ENCODE results near the gene LHFPL3.

LHFPL3 gene

GRCh38 chr7:104371216-104371979 lies 43.0 kb downstream of the LHFPL3 start:
- DNase-seq: no peak

DNA sequence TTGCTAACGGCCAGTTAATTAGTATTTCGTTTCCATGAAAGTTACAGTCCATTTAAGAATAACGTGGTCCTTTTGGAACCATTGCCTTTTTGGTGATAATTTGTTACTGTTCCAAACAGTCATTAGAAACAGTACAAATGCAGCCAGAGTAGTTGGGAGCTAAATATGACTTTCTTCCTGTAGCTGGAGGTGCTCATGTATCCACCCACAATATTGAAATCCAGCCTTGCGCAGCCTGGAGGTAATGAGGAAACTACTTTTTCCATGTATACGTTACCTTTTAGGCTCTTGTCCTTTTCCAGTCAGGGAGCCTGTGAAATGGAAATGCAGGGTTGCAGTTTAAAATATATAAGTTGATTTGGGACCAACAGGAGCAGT lies 43.6 kb downstream of the LHFPL3 start:
- DNase-seq: no peak

DNA sequence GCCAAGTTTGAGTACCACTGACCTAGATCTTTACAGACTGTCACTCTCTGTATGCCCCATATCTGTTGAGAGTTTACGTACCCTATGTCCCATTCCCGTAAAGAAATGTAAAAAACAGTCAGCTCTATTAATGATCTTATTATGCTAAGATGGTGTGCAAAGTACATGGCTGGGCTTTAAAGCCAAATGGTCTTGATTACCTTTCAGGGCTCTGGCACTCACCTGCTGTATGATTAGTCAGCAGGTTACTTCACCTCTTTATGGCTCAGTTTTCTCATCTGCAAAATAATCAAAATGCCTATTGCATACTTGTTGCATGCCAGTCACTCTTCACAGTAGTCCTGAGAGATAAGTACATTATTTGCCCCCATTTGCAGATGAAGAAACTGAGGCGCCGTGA lies 54.2 kb downstream of the LHFPL3 start:
- no peak for DNase-seq

DNA sequence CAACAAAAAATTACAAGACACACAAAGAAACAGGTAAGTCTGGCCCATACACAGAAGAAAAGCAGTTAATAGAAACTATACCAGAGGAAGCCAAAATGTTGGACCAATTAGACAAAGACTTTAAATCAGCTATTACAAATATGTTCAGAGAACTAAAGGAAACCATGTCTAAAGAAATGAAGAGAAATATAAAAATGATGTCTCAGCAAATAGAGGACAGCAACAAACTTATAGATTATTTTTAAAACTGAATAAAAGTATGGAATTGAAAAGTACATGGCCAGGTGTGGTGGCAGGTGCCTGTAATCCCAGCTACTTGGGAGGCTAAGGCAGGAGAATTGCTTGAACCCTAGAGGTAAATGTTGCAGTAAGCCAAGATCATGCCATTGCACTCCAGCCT lies 58.5 kb downstream of the LHFPL3 start:
- DNase-seq: no peak

DNA sequence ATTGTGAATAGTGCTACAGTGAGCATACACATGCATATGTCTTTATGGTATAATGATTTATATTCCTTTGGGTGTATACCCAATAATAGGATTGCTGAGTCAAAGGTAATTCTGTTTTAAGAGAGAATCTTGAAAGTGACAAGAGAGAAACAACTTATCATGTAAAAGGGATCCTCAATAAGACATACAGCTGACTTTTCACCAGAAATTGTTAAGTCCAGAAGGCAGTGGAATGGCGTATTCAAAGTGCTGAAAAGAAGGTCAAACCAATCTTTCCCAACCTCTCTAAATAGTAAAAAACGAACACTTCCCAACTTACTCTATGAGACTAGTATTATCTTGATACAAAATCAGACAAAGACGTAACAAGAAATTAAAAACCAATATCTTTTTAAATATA lies 59.8 kb downstream of the LHFPL3 start:
- DNase-seq: no peak

DNA sequence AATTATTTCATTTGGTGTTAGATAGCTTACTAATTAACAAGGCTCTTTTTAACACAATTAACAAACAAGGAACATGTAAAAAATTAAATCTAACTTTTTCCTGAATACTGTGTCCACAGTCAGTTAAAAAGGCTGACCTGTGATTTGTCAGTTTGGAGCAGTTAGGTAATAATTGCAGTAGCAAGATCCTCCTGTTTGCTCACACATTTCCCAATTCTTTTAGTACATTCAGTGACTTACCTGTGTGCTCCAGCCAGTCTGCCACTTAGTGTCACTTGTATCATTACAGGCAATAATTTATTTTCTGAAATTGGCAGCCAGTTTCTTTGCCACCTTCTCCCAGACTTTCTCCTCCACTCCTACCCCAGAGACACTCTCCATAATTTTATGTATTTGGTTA lies 66.8 kb downstream of the LHFPL3 start:
- DNase-seq: no peak

DNA sequence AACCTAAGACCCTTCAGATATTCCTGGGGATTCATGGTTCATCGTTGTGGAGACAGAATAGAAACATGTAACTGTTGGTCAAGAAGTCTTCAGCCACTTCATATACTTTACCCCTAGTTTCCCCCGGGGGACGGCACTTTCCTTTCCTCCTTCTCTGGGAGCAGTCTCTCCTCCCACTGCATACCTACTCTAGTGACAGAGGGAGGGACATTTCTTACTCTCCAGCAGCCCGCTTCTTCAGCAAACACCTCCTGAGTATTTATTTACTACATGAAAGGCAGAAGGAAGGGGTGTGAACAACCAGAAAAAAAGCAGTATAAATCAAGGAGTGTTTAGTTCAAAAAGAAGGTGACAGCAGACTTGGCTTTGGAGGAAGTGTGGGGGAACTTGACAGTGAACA lies 69.0 kb downstream of the LHFPL3 start:
- no peak for DNase-seq

DNA sequence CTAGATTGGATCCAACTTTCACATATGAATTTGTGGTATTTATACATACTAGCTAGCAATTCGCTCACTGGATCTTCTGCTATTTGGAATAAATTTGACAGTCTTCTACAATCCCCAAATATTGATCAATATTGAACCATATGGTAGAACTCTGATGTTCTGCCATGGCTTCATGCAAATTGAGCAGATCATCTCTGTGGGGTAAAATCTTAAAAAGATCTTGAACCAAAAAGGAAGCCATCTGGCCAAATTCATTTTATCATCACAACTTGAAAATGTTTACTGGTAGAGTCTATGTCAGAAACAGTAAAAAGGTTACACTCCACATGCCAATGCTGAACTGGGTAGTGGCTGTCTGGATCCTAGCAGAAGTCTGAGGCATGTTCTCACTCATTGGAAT lies 80.0 kb downstream of the LHFPL3 start:
- no peak for DNase-seq

GRCh38 chr7:104410742-104411141 lies 82.3 kb downstream of the LHFPL3 start:
- no peak for DNase-seq

- peak; percentile 3 to 91 (median 60) for DNase-seq
These were observed 84.5 kb downstream of the LHFPL3 start for GRCh38 chr7:104412911-104413310.

- DNase-seq: no peak
These were observed 85.8 kb downstream of the LHFPL3 start for GRCh38 chr7:104414216-104414615.

DNA sequence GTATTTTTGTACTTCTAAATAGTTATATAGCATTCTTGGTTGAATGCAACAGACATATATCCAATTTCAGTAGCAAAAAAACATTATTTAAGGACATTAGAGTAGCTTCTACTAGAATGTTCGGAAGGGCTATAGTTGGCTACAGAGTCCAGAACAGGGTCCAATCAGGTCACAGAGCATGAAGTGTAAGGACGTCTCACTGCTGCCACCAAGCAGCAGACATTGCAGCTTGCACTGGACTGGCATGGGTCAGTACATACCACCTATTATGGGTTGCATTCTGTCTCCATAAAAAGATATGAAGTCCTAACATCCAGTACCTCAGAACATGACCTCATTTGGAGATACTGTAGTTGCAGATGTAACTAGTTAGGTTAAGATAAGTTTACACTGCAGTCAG lies 87.3 kb downstream of the LHFPL3 start:
- DNase-seq: no peak

DNA sequence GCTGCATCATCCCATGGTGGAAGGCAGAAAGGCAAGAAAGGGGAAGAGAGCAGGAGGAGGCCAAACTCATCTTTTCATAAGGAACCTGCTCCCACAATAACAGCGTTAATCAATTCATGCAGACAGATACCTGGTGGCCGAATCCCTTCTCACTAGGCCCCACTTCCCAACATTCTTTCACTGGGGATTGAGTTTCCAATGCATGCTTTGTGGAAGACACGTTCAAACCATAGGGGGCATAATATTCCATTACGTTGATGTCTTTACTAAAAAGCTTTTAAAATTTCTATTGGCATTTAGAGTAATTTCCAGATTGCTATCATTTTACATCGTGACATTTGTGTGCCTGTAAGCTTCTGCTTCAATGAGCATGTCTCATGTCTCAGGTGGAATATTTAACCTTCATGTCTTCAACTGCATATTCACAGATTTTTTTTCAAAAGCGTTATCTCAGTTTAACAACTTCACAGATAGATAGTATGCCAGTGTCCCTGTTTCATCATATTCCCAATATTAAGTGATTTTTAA lies 88.5 kb downstream of the LHFPL3 start:
- no peak for DNase-seq

- DNase-seq: no peak
These were observed 103.5 kb downstream of the LHFPL3 start for GRCh38 chr7:104431930-104432329.

DNA sequence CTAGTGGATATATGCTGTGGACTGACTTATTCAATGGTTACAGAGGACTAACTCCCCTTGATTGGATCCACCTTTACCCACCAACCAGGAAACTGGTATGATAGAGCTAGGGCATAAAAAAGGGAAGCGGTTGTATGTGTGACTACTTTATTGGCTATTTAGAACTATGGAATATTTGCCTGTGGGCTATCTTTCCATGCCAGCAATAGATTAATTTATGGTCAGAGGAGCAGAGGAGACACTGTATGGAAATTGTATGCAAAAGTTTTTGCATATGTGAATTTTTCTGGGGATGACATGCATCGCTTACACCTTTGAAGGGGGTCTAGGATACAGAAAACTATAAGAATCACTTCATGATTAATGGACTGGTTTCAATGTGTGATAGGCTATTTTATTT lies 105.7 kb downstream of the LHFPL3 start:
- DNase-seq: no peak

GRCh38 chr7:104442481-104442880 lies 114.1 kb downstream of the LHFPL3 start:
- DNase-seq: no peak

DNA sequence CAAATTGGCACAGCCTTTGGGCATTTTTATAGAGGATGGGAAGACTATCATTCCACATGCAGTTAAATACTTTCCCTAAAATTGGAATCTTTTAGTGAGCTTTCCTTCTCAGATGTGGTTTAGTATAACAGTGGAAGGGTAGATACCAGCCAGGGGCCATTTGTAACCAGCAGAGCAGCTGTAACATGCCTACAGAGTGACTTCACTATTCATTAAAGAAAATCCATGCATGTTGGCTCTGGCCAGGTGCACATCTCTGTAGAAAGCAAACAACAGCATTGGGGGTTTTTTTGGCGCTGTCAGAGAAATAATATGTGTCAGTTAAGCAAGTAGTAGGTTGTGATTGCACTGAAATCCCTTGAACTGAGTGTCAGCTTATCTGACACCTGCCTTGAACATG lies 115.6 kb downstream of the LHFPL3 start:
- DNase-seq: no peak

- no peak for DNase-seq
These were observed 117.0 kb downstream of the LHFPL3 start for GRCh38 chr7:104445393-104445792.

DNA sequence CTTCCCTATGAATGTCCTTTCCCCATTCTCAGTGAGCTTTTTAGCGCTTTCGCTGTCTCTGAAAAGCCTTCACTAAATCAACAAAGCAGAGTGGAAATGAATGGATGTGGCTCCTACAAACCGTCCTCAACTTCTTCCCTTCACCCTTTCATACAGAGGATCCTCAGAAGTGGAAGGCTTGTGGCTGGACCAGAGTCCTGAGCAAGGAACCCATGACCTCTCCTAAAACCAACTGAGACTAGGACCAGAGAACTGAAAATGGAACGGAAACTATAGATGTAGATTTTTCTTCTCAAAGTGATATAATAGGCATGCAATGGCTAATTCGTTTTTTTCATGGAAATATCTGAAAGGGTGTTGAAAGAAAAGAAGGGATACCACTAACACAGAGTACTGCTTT lies 122.5 kb downstream of the LHFPL3 start:
- no peak for DNase-seq

DNA sequence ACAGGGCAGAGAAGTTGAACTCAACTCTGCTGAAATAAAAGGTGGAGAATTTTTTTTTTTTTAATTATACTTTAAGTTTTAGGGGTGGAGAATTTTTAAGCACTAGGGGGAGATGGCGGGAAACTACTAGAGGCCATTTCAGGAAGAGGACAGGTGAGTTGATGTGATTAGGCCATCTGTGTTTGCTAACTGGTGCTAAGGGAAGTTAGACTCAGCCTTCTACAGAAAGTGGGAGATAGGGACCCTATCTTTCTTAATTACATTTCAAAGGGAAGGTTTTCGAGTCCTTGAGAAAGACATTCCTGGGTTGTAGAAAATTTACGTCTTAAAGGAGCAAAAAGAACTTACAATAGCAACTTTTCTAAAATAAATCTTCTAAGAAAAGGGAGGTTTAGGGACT lies 124.8 kb downstream of the LHFPL3 start:
- no peak for DNase-seq

- no peak for DNase-seq
These were observed 130.5 kb downstream of the LHFPL3 start for GRCh38 chr7:104458875-104459274.

DNA sequence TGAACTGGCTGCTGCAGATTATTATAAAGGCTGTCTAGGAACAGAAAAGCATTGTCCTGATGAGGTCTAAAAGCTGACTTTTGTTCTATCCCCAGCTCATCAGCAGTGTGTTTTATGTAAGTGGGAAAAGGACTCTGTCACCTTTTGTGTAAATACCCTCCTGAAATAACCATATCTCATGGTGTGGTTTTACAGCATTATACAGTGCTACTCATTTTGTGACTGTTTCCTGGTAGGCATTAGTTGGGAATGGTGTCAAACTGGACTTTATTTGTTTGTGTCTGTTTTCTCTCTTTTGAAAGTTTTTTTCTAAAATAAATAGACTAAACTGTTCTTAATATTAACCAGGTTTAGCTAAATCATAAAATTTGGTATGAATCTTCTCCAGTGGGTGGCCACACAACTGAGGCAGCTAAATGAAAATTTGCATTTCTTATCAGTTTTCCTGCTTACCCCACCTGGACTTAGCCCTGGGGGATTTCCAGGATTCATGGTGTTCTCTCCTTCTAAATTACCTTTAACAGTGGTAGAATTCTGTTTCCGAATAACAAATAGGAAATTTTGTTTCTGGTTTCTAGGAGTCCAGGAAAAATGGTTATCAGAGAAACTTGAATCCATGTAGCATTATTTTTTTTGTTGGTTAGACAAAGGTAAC lies 140.9 kb downstream of the LHFPL3 start:
- DNase-seq: no peak

- no peak for DNase-seq
These were observed 152.1 kb downstream of the LHFPL3 start for GRCh38 chr7:104480529-104480928.

- DNase-seq: peak; percentile 47 to 90 (median 82)
These were observed 154.1 kb downstream of the LHFPL3 start for GRCh38 chr7:104482362-104483037.
